Vagina (tissue), 2 donors: Measurements from ENCODE around the gene KCNN4.
"Not testable (repeated sequence)": the region's sequence is repeated elsewhere in the genome, so short reads cannot be mapped to it uniquely, and the experiment has no call there.

ENCODE experiments used
- CTCF ChIP-seq, 3 experiments: fragments of 450-650 bp in 2 of 3; fragments of 200-600 bp in 1 of 3; sonication (generic) in 1 of 3; IDR thresholded peaks; one replicate each; pipeline ENCODE4 v1.5.1; 2017 to 2019; ENCODE audit warnings: antibody characterized with exemption in 3 of 3, mild to moderate bottlenecking in 2 of 3, moderate library complexity in 2 of 3
- POLR2A ChIP-seq, 2 donors: fragments of 450-650 bp; IDR thresholded peaks; one replicate each; pipeline ENCODE4 v1.6.1; 2017; ENCODE audit warnings: antibody characterized with exemption in 2 of 2, mild to moderate bottlenecking in 2 of 2, moderate library complexity in 2 of 2

- not testable (repeated sequence) for TF ChIP-seq CTCF, POLR2A (IDR thresholded peaks at IDR 0.05)
These were observed 43.1 kb upstream of the KCNN4 start for GRCh38 chr19:43823856-43824255.
